Caco-2 (cell line): Measurements from ENCODE around the gene CEP41. TPM values are rescaled to one million over a fixed set of nuclear protein-coding genes. Genes with fewer than 3 reads are reported as not detected.

ENCODE experiments used
- BruUV-seq: library from RNA; stranded (reverse); fragments of 400-500 nt; replicated peaks from 2 replicates; lab custom pipeline; 2021; lab: Mats Ljungman, UMichigan
- CTCF ChIA-PET: fragments of 300-600 bp; sonication (Branson Sonifier 250); formaldehyde crosslinking; loops from one replicate; lab custom pipeline; 2022; ENCODE audit warnings: antibody characterized with exemption; lab: Charles Lee
- POLR2A ChIA-PET: fragments of 300-600 bp; sonication (Branson Sonifier 250); formaldehyde crosslinking; loops from one replicate; lab custom pipeline; 2022; ENCODE audit warnings: antibody characterized with exemption; lab: Charles Lee
- DNase-seq, 2 experiments: peaks; one replicate each; pipeline versions ENCODE4 v3.0.0 to v3.0.0-alpha.2; 2020 to 2022
- H3K27me3 ChIP-seq: replicated peaks from 2 replicates; pipeline ENCODE4 v1.6.0; 2011; ENCODE audit warnings: low read length; ENCODE audit not compliant: control insufficient read depth, insufficient read depth
- H3K36me3 ChIP-seq: 2 replicates; pipeline ENCODE4 v1.5.1; 2011; ENCODE audit warnings: low read length; ENCODE audit not compliant: control insufficient read depth, insufficient read depth
- H3K4me1 ChIP-seq: fragments of 250-450 bp; sonication (Bioruptor Pico); 2 replicates; pipeline ENCODE4 v1.5.1; 2020; ENCODE audit warnings: mild to moderate bottlenecking
- H3K4me3 ChIP-seq: 2 replicates; pipeline ENCODE4 v1.5.1; 2011; ENCODE audit warnings: low read depth, mild to moderate bottlenecking, control low read depth, low read length
- H3K9me3 ChIP-seq: fragments of 250-450 bp; sonication (Bioruptor Pico); 2 replicates; pipeline ENCODE4 v1.5.1; 2020; ENCODE audit warnings: mild to moderate bottlenecking, moderate library complexity
- H3K27ac Mint-ChIP-seq: one replicate; pipeline ENCODE4 v1.8.0; 2022; ENCODE audit warnings: mixed read lengths; ENCODE audit not compliant: unreplicated experiment
- H3K27me3 Mint-ChIP-seq: one replicate; pipeline ENCODE4 v1.8.0; 2022; ENCODE audit warnings: mixed read lengths; ENCODE audit not compliant: insufficient read depth, unreplicated experiment
- H3K36me3 Mint-ChIP-seq: one replicate; pipeline ENCODE4 v1.8.0; 2022; ENCODE audit warnings: mild to moderate bottlenecking, mixed read lengths; ENCODE audit not compliant: insufficient read depth, unreplicated experiment
- H3K4me1 Mint-ChIP-seq: one replicate; pipeline ENCODE4 v1.8.0; 2022; ENCODE audit warnings: low read depth, mixed read lengths; ENCODE audit not compliant: unreplicated experiment
- H3K4me3 Mint-ChIP-seq: one replicate; pipeline ENCODE4 v1.8.0; 2022; ENCODE audit warnings: mild to moderate bottlenecking, moderate library complexity, mixed read lengths; ENCODE audit not compliant: unreplicated experiment
- H3K9me3 Mint-ChIP-seq: one replicate; pipeline ENCODE4 v1.8.0; 2022; ENCODE audit warnings: mixed read lengths; ENCODE audit not compliant: unreplicated experiment
- CTCF ChIP-seq, 2 experiments: fragments of 200-600 bp in 1 of 2; IDR thresholded peaks; 1 replicate in 1 of 2; 2 replicates in 1 of 2; pipeline versions ENCODE4 v1.5.1 to v1.8.0; 2011 to 2022; ENCODE audit warnings: antibody characterized with exemption in 1 of 2, control low read depth in 1 of 2, inconsistent platforms in 1 of 2, low read depth in 1 of 2, low read length in 1 of 2, mild to moderate bottlenecking in 1 of 2, moderate library complexity in 1 of 2; ENCODE audit not compliant: insufficient read depth in 1 of 2, severe bottlenecking in 1 of 2, unreplicated experiment in 1 of 2
- intact Hi-C: fragments of 100-400 bp; cut with micrococcal nuclease; formaldehyde crosslinking; loops from one replicate; pipeline ENCODE4 v1.10.0; 2022; ENCODE audit not compliant: unreplicated experiment
- total RNA-seq: library from RNA; stranded (reverse); gene quantifications from 2 replicates; pipeline ENCODE4 v1.2.3, GENCODE V29; 2022

CEP41 gene
- total RNA-seq, 1 experiment from 2014 or later = 14.9 TPM

DNA sequence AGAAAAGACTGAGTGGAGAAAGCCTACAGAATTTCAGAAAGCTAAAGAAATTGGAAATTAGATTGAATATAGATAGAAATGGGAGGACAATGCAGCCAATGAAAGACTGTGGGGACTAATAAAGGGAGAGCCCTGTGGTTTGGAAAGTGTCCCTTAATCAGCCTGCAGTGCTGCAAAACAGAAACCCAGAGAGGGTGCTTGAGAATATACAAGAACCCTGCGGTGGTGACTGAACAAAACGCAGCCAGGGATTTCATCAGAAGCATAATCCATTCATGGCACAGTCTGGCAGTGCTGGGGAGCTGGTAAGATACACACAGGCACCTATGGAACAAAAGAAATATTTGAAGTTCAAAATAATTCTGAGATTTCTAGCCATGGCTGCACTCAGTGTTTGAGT is 19.1 kb downstream of the CEP41 start:
- Mint-ChIP-seq H3K36me3 (no peaks in the 10 kb centered on the region), H3K27ac (peak overlapping the region; percentile 16), H3K9me3 (no peaks in the 10 kb centered on the region), H3K4me1 (peaks cover 18% of the 10 kb centered on the region), H3K27me3 (no peaks in the 10 kb centered on the region), H3K4me3 (no peak overlapping the region)
- no peaks in the 10 kb centered on the region for H3K27me3 ChIP-seq
- H3K36me3 ChIP-seq = no peaks in the 10 kb centered on the region
- ChIA-PET CTCF (no interaction called here), POLR2A (no interaction called here)
- no peaks in the 10 kb centered on the region for H3K9me3 ChIP-seq
- DNase-seq = no peak
- intact Hi-C loops = no loop called here
- H3K4me1 ChIP-seq = no peaks in the 10 kb centered on the region
- no peak overlapping the region for H3K4me3 ChIP-seq
- TF ChIP-seq CTCF (IDR thresholded peaks at IDR 0.05; ENCODE audit: insufficient read depth in 1 of 2, low read depth in 1 of 2, low read length in 1 of 2, severe bottlenecking in 1 of 2, unreplicated experiment in 1 of 2) = no peak
- no TSS peak for BruUV-seq

DNA sequence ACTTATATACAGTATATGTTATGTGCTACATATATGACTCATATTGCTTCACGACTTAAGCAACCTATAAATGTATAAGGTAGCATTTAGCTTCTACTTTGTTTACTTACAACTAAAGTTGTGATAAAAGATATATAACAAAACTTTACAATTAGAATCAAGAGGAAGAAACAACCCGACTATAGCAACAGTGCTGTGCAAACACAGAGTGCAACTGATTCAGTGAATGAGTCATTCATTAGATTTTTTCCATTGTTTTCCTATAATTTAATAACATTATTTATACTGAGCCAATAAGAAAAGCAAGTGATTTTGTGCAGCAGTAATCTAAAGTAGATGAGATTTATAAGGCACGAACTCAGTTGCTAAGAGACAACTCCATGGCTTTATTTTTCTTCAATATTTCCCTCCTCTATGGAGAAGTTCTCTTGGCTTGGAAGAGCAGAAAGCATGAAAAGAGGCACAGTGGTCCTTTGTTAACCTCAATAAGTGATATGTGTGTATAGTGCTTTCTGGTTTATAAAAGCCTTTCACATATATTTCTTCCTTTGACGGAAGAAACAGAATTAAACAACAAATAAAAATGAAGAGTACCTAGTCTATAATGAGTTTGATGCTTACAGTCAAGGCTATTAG is 19.8 kb downstream of the CEP41 start:
- no peaks in the 10 kb centered on the region for H3K36me3 Mint-ChIP-seq
- H3K4me3 Mint-ChIP-seq = no peak overlapping the region
- Histone ChIP-seq H3K9me3 (no peaks in the 10 kb centered on the region), H3K27me3 (no peaks in the 10 kb centered on the region), H3K4me1 (no peaks in the 10 kb centered on the region), H3K36me3 (no peaks in the 10 kb centered on the region), H3K4me3 (no peak overlapping the region)
- CTCF ChIA-PET = no interaction called here
- DNase-seq = no peak
- no peaks in the 10 kb centered on the region for H3K27me3 Mint-ChIP-seq
- H3K9me3 Mint-ChIP-seq = no peaks in the 10 kb centered on the region
- no peak for TF ChIP-seq CTCF (IDR thresholded peaks at IDR 0.05; ENCODE audit: insufficient read depth in 1 of 2, low read depth in 1 of 2, low read length in 1 of 2, severe bottlenecking in 1 of 2, unreplicated experiment in 1 of 2)
- H3K27ac Mint-ChIP-seq = peak overlapping the region; percentile 16
- peaks cover 18% of the 10 kb centered on the region for H3K4me1 Mint-ChIP-seq
- intact Hi-C loops = no loop called here
- no TSS peak for BruUV-seq
- POLR2A ChIA-PET = no interaction called here

- POLR2A ChIA-PET = no interaction called here
- no peak for TF ChIP-seq CTCF (IDR thresholded peaks at IDR 0.05; ENCODE audit: insufficient read depth in 1 of 2, low read depth in 1 of 2, low read length in 1 of 2, severe bottlenecking in 1 of 2, unreplicated experiment in 1 of 2)
- Mint-ChIP-seq H3K36me3 (no peaks in the 10 kb centered on the region), H3K27ac (no peak overlapping the region), H3K4me1 (peaks cover 18% of the 10 kb centered on the region), H3K4me3 (no peak overlapping the region), H3K9me3 (no peaks in the 10 kb centered on the region), H3K27me3 (no peaks in the 10 kb centered on the region)
- H3K4me3 ChIP-seq = no peak overlapping the region
- intact Hi-C loops = no loop called here
- no peaks in the 10 kb centered on the region for H3K4me1 ChIP-seq
- H3K27me3 ChIP-seq = no peaks in the 10 kb centered on the region
- no peaks in the 10 kb centered on the region for H3K36me3 ChIP-seq
- no peaks in the 10 kb centered on the region for H3K9me3 ChIP-seq
- no peak for DNase-seq
- CTCF ChIA-PET = no interaction called here
- no TSS peak for BruUV-seq
These were observed 21.2 kb downstream of the CEP41 start for GRCh38 chr7:130419658-130420057.
